ENCODE data around the gene PDLIM5. TPM values are rescaled to one million over a fixed set of nuclear protein-coding genes. Genes with fewer than 3 reads are reported as not detected.

The PDLIM5 gene
- total RNA-seq, 1 donor from 2014 or later, result 75.3 TPM

- no peak for TF ChIP-seq CTCF (IDR thresholded peaks at IDR 0.05; ENCODE audit: insufficient read depth, low read length, poor library complexity, severe bottlenecking)
- no peak overlapping the region for H3K4me3 ChIP-seq (ENCODE audit: low read depth, low read length)
- no peaks in the 10 kb centered on the region for H3K36me3 ChIP-seq (ENCODE audit: control insufficient read depth, insufficient read depth, low read length)
- no peak for DNase-seq (ENCODE audit: low read depth)
- no peaks in the 10 kb centered on the region for H3K27me3 ChIP-seq (ENCODE audit: control insufficient read depth, insufficient read depth, low read length)
These were observed 184.3 kb downstream of the PDLIM5 start for GRCh38 chr4:94636004-94636403.

- Histone ChIP-seq H3K36me3 (ENCODE audit: control insufficient read depth, insufficient read depth, low read length) (no peaks in the 10 kb centered on the region), H3K4me3 (ENCODE audit: low read depth, low read length) (no peak overlapping the region), H3K27me3 (ENCODE audit: control insufficient read depth, insufficient read depth, low read length) (no peaks in the 10 kb centered on the region)
- TF ChIP-seq CTCF (IDR thresholded peaks at IDR 0.05; ENCODE audit: insufficient read depth, low read length, poor library complexity, severe bottlenecking), result no peak
- no peak for DNase-seq (ENCODE audit: low read depth)
These were observed 187.6 kb downstream of the PDLIM5 start for GRCh38 chr4:94639298-94639697.

GRCh38 chr4:94640151-94640550 lies 188.4 kb downstream of the PDLIM5 start:
- no peak for TF ChIP-seq CTCF (IDR thresholded peaks at IDR 0.05; ENCODE audit: insufficient read depth, low read length, poor library complexity, severe bottlenecking)
- H3K36me3 ChIP-seq (ENCODE audit: control insufficient read depth, insufficient read depth, low read length), result no peaks in the 10 kb centered on the region
- DNase-seq (ENCODE audit: low read depth), result no peak
- no peak overlapping the region for H3K4me3 ChIP-seq (ENCODE audit: low read depth, low read length)
- H3K27me3 ChIP-seq (ENCODE audit: control insufficient read depth, insufficient read depth, low read length), result no peaks in the 10 kb centered on the region

GRCh38 chr4:94641702-94642560 lies 190.2 kb downstream of the PDLIM5 start:
- no peaks in the 10 kb centered on the region for H3K27me3 ChIP-seq (ENCODE audit: control insufficient read depth, insufficient read depth, low read length)
- no peak for TF ChIP-seq CTCF (IDR thresholded peaks at IDR 0.05; ENCODE audit: insufficient read depth, low read length, poor library complexity, severe bottlenecking)
- no peak overlapping the region for H3K4me3 ChIP-seq (ENCODE audit: low read depth, low read length)
- DNase-seq (ENCODE audit: low read depth), result peak; percentile 73
- H3K36me3 ChIP-seq (ENCODE audit: control insufficient read depth, insufficient read depth, low read length), result no peaks in the 10 kb centered on the region

- no peak for TF ChIP-seq CTCF (IDR thresholded peaks at IDR 0.05; ENCODE audit: insufficient read depth, low read length, poor library complexity, severe bottlenecking)
- Histone ChIP-seq H3K36me3 (ENCODE audit: control insufficient read depth, insufficient read depth, low read length) (no peaks in the 10 kb centered on the region), H3K4me3 (ENCODE audit: low read depth, low read length) (no peak overlapping the region), H3K27me3 (ENCODE audit: control insufficient read depth, insufficient read depth, low read length) (no peaks in the 10 kb centered on the region)
- DNase-seq (ENCODE audit: low read depth), result peak; percentile 29
These were observed 190.8 kb downstream of the PDLIM5 start for GRCh38 chr4:94642561-94642866.

- TF ChIP-seq CTCF (IDR thresholded peaks at IDR 0.05; ENCODE audit: insufficient read depth, low read length, poor library complexity, severe bottlenecking), result no peak
- H3K4me3 ChIP-seq (ENCODE audit: low read depth, low read length), result no peak overlapping the region
- DNase-seq (ENCODE audit: low read depth), result no peak
- H3K27me3 ChIP-seq (ENCODE audit: control insufficient read depth, insufficient read depth, low read length), result no peaks in the 10 kb centered on the region
- no peaks in the 10 kb centered on the region for H3K36me3 ChIP-seq (ENCODE audit: control insufficient read depth, insufficient read depth, low read length)
These were observed 197.0 kb downstream of the PDLIM5 start for GRCh38 chr4:94648699-94649098.

Measured in kidney epithelial cell (primary cell).